ENCODE measurements around the gene STAG3. TPM values are rescaled to one million over a fixed set of nuclear protein-coding genes. Genes with fewer than 3 reads are reported as not detected.
"Not testable (repeated sequence)": the region's sequence is repeated elsewhere in the genome, so short reads cannot be mapped to it uniquely, and the experiment has no call there.

Gene STAG3
- total and polyA plus RNA-seq, 2 donors (not counting 3 experiments of a cell fraction or from before 2014, with no cell fraction given), result 0.29 to 1.4 TPM

DNA sequence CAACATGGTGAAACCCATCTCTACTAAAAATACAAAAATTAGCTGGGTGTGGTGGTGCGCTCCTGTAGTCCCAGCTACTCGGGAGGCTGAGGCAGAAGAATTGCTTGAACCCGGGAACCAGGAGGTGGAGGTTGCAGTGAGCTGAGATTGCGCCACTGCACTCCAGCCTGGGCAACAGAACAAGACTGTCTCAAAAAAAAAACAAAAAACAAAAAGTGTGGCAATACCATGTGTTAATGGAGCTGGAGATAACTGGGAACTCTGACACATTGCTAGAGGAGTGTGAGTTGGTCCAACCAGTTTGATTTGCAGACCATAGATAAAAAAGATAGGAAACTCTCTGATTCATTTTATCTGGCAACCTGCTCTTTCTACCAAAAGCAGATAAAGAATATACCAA lies 31.4 kb upstream of the STAG3 start:
- H3K9me3 ChIP-seq (replicated peaks; ENCODE audit: control insufficient read depth, insufficient read depth, low read length); H3K4me1 ChIP-seq (ENCODE audit: control insufficient read depth, extremely low read depth, insufficient read depth, low read length); H3K9me1 ChIP-seq (replicated peaks; ENCODE audit: control insufficient read depth, extremely low read depth, insufficient read depth, low read length); H3K4me3 ChIP-seq (replicated peaks in 1 of 3; ENCODE audit: insufficient read depth in 1 of 3, low read depth in 1 of 3, low read length in 3 of 3); FAIRE-seq; POLR2A ChIA-PET; H3K27me3 ChIP-seq (ENCODE audit: control insufficient read depth in 2 of 2, insufficient read depth in 2 of 2, low read length in 2 of 2); DNase-seq (ENCODE audit: low read depth, low spot score); H3K27ac ChIP-seq (ENCODE audit: insufficient read depth, low read depth, low read length); BruUV-seq (replicated peaks); H2AFZ ChIP-seq (ENCODE audit: low read depth, low read length); H4K20me1 ChIP-seq (replicated peaks; ENCODE audit: control insufficient read depth, extremely low read depth, insufficient read depth, low read length); dilution Hi-C loops (cut with MboI; ENCODE audit: extremely low pct_ligation_motif_present, low sequenced_read_pairs); H3K9ac ChIP-seq (replicated peaks; ENCODE audit: extremely low read depth, insufficient read depth, low read length); H3K36me3 ChIP-seq (ENCODE audit: control insufficient read depth in 2 of 2, extremely low read depth in 1 of 2, insufficient read depth in 2 of 2, low read length in 2 of 2); H3K4me2 ChIP-seq (ENCODE audit: insufficient read depth, low read length): not testable (repeated sequence)
- CTCF ChIA-PET, result interaction anchor here (1.5 to 1.7 kb wide), 2 partner anchors 14 to 15 kb away, joined by 4 to 5 read pairs; no protein-coding TSS in a partner anchor
- intact Hi-C loops (cut with micrococcal nuclease), result loop anchor here (10.0 kb wide), 1 partner anchor 908 kb away; no protein-coding TSS in a partner anchor
- peaks cover 13% of the 10 kb centered on the region for H3K79me2 ChIP-seq (ENCODE audit: control insufficient read depth, insufficient read depth, low read length)

DNA sequence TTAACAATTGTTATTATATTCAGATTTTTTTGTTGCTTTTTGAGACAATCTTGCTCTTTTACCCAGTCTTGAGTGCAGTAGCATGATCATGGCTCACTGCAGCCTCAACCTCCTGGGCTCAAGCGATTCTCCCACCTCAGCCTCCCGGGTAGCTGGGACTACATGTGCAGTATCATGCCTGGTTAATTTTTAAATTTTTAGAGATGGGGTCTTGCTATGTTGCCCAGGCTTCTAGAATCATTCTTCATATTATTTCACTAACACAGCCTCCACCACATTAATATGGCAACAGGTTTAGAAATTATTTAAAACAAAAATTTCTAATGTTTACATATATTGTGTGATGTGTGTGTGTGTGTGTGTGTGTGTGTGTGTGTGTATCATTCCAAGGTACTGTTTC lies 30.4 kb upstream of the STAG3 start:
- no peak for TF ChIP-seq EZH2 (IDR thresholded peaks at IDR 0.05; ENCODE audit: borderline replicate concordance, low read depth, low read length, severe bottlenecking)
- TF ChIP-seq, protein P1, sequence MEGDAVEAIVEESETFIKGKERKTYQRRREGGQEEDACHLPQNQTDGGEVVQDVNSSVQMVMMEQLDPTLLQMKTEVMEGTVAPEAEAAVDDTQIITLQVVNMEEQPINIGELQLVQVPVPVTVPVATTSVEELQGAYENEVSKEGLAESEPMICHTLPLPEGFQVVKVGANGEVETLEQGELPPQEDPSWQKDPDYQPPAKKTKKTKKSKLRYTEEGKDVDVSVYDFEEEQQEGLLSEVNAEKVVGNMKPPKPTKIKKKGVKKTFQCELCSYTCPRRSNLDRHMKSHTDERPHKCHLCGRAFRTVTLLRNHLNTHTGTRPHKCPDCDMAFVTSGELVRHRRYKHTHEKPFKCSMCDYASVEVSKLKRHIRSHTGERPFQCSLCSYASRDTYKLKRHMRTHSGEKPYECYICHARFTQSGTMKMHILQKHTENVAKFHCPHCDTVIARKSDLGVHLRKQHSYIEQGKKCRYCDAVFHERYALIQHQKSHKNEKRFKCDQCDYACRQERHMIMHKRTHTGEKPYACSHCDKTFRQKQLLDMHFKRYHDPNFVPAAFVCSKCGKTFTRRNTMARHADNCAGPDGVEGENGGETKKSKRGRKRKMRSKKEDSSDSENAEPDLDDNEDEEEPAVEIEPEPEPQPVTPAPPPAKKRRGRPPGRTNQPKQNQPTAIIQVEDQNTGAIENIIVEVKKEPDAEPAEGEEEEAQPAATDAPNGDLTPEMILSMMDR (IDR thresholded peaks at IDR 0.05; ENCODE audit: extremely low read depth in 1 of 2, insufficient read depth in 1 of 2, low read depth in 1 of 2, low read length in 2 of 2), result no peak
- TF ChIP-seq, protein P2, sequence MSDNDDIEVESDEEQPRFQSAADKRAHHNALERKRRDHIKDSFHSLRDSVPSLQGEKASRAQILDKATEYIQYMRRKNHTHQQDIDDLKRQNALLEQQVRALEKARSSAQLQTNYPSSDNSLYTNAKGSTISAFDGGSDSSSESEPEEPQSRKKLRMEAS (IDR thresholded peaks at IDR 0.05; ENCODE audit: insufficient read depth, insufficient read length), result no peak
- no peak for TF ChIP-seq MYC (IDR thresholded peaks at IDR 0.05; ENCODE audit: low read depth, low read length)
- no peak for TF ChIP-seq JUN (IDR thresholded peaks at IDR 0.05; ENCODE audit: borderline replicate concordance, insufficient read depth, insufficient read length, low read depth)
- no peak for TF ChIP-seq POLR2AphosphoS5 (IDR thresholded peaks at IDR 0.05; ENCODE audit: insufficient read depth, low read depth, low read length)
- TF ChIP-seq POLR2A (IDR thresholded peaks at IDR 0.05; ENCODE audit: low read depth, low read length), result no peak
- H3K4me2 ChIP-seq (ENCODE audit: insufficient read depth, low read length), result no peak overlapping the region
- POLR2A ChIA-PET, result no interaction called here
- no peak overlapping the region for H3K27ac ChIP-seq (ENCODE audit: insufficient read depth, low read depth, low read length)
- no peaks in the 10 kb centered on the region for H3K9me3 ChIP-seq (replicated peaks; ENCODE audit: control insufficient read depth, insufficient read depth, low read length)
- no peaks in the 10 kb centered on the region for H3K9me1 ChIP-seq (replicated peaks; ENCODE audit: control insufficient read depth, extremely low read depth, insufficient read depth, low read length)
- H3K4me3 ChIP-seq (replicated peaks in 1 of 3; ENCODE audit: insufficient read depth in 1 of 3, low read depth in 1 of 3, low read length in 3 of 3), result no peak overlapping the region
- peaks cover 6% of the 10 kb centered on the region for H3K4me1 ChIP-seq (ENCODE audit: control insufficient read depth, extremely low read depth, insufficient read depth, low read length)
- FAIRE-seq, result no peak
- H3K9ac ChIP-seq (replicated peaks; ENCODE audit: extremely low read depth, insufficient read depth, low read length), result no peak overlapping the region
- no peaks in the 10 kb centered on the region for H4K20me1 ChIP-seq (replicated peaks; ENCODE audit: control insufficient read depth, extremely low read depth, insufficient read depth, low read length)
- no peak for DNase-seq (ENCODE audit: low read depth, low spot score)
- no peaks in the 10 kb centered on the region for H3K36me3 ChIP-seq (ENCODE audit: control insufficient read depth in 2 of 2, extremely low read depth in 1 of 2, insufficient read depth in 2 of 2, low read length in 2 of 2)
- no TSS peak for BruUV-seq (replicated peaks)
- no peaks in the 10 kb centered on the region for H3K27me3 ChIP-seq (ENCODE audit: control insufficient read depth in 2 of 2, insufficient read depth in 2 of 2, low read length in 2 of 2)
- no peak overlapping the region for H2AFZ ChIP-seq (ENCODE audit: low read depth, low read length)
- intact Hi-C loops (cut with micrococcal nuclease), result loop anchor here (10.0 kb wide), 1 partner anchor 908 kb away; no protein-coding TSS in a partner anchor
- dilution Hi-C loops (cut with MboI; ENCODE audit: extremely low pct_ligation_motif_present, low sequenced_read_pairs), result no loop called here
- peaks cover 13% of the 10 kb centered on the region for H3K79me2 ChIP-seq (ENCODE audit: control insufficient read depth, insufficient read depth, low read length)
- CTCF ChIA-PET, result interaction anchor here (1.7 to 2.2 kb wide), 2 partner anchors 9 to 15 kb away, joined by 5 to 8 read pairs; no protein-coding TSS in a partner anchor

Data from endothelial cell of umbilical vein (primary cell).